Measurements from ENCODE around the gene CCNY.

DNA sequence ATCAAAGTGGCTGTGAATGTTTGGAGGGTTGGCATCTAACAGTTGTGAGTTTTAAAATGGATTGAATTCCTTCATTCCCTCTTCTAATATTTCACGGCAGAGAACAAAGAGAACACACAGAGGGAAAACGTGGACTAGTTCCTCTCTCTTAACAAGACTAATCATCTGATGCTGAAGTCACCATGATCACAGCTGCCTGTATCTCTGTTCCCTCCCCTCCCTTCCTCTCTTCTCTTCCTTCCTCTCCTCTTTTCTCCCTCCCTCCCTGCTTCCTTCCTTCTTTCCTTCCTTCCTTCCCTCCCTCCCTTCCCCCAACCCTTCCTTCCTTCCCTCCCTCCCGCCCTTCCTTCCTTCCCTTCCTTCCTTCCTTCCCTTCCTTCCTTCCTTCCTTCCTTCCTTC is 258.8 kb downstream of the CCNY start:
- TF ChIP-seq POLR2A (IDR thresholded peaks at IDR 0.05; ENCODE audit: low read depth, low read length) (no peak), POLR2AphosphoS5 (IDR thresholded peaks at IDR 0.05; ENCODE audit: low read depth, low read length) (no peak), SPI1 (IDR thresholded peaks at IDR 0.05; ENCODE audit: low read depth, low read length) (no peak)

All from GM12891 (cell line).